Common myeloid progenitor, CD34-positive (primary cell): Measurements from ENCODE around the gene TNFRSF19.

Experiments used
- CTCF ChIA-PET: fragments of 350-600 bp; sonication (Branson Sonifier 250); formaldehyde crosslinking; loops from one replicate; lab custom pipeline; 2021; ENCODE audit warnings: antibody characterized with exemption; lab: Charles Lee
- POLR2A ChIA-PET: fragments of 350-600 bp; sonication (Branson Sonifier 250); formaldehyde crosslinking; loops from one replicate; lab custom pipeline; 2021; ENCODE audit warnings: antibody characterized with exemption; lab: Charles Lee
- DNase-seq, 3 donors: peaks; one replicate each; pipeline versions ENCODE4 v3.0.0 to v3.0.0-alpha.2; 2013
- H3K27ac ChIP-seq, 2 experiments: 1 replicate in 1 of 2; 2 replicates in 1 of 2; pipeline ENCODE4 v1.7.0; 2013; ENCODE audit warnings: inconsistent platforms in 2 of 2, low read length in 2 of 2, mild to moderate bottlenecking in 2 of 2, low read depth in 1 of 2, moderate library complexity in 1 of 2; ENCODE audit not compliant: severe bottlenecking in 2 of 2, insufficient read depth in 1 of 2, poor library complexity in 1 of 2
- H3K27me3 ChIP-seq, 5 experiments: replicated peaks in 2 of 5; 1 replicate in 3 of 5; 2 replicates in 2 of 5; pipeline versions ENCODE4 v1.6.1 to v1.7.0; 2013; ENCODE audit warnings: low read length in 4 of 5, mild to moderate bottlenecking in 2 of 5, moderate library complexity in 2 of 5, inconsistent platforms in 1 of 5; ENCODE audit not compliant: insufficient read depth in 5 of 5, control insufficient read depth in 4 of 5
- H3K36me3 ChIP-seq, 4 experiments: 1 replicate in 2 of 4; 2 replicates in 2 of 4; pipeline versions ENCODE4 v1.6.1 to v1.7.0; 2013; ENCODE audit warnings: low read length in 3 of 4, control low read depth in 1 of 4, mild to moderate bottlenecking in 1 of 4; ENCODE audit not compliant: control insufficient read depth in 4 of 4, insufficient read depth in 4 of 4
- H3K4me1 ChIP-seq, 4 experiments: 1 replicate in 3 of 4; 2 replicates in 1 of 4; pipeline versions ENCODE4 v1.6.1 to v1.7.1; 2013; ENCODE audit warnings: low read length in 3 of 4, mild to moderate bottlenecking in 3 of 4, control low read depth in 1 of 4, inconsistent platforms in 1 of 4, moderate library complexity in 1 of 4; ENCODE audit not compliant: control insufficient read depth in 4 of 4, insufficient read depth in 4 of 4; ENCODE audit errors: control extremely low read depth in 1 of 4
- H3K4me3 ChIP-seq, 7 experiments: 1 replicate in 4 of 7; 2 replicates in 3 of 7; pipeline versions ENCODE4 v1.5.1 to v1.7.0; 2013; ENCODE audit warnings: mild to moderate bottlenecking in 7 of 7, low read length in 6 of 7, moderate library complexity in 6 of 7, inconsistent platforms in 2 of 7, low read depth in 2 of 7, control low read depth in 1 of 7; ENCODE audit not compliant: insufficient read depth in 4 of 7, control insufficient read depth in 1 of 7; ENCODE audit errors: extremely low read depth in 1 of 7
- H3K9me3 ChIP-seq, 5 experiments: 1 replicate in 4 of 5; 2 replicates in 1 of 5; pipeline versions ENCODE4 v1.6.1 to v1.7.1; 2013; ENCODE audit warnings: low read length in 4 of 5, mild to moderate bottlenecking in 2 of 5, inconsistent platforms in 1 of 5, low read depth in 1 of 5, moderate library complexity in 1 of 5; ENCODE audit not compliant: control insufficient read depth in 4 of 5, insufficient read depth in 2 of 5; ENCODE audit errors: control extremely low read depth in 1 of 5
- WGBS: methylation state at CpG from one replicate; pipeline ENCODE4 v1.1.5; 2013; ENCODE audit not compliant: insufficient coverage; 5-methylcytosine and 5-hydroxymethylcytosine counted together

TNFRSF19 gene

GRCh38 chr13:23547000-23547590 is 23.1 kb upstream of the TNFRSF19 start:
- Histone ChIP-seq H3K4me3 (peak overlapping the region in 5 of 7 experiments; percentile 10 to 57 (median 40)), H3K9me3 (peaks cover 0 to 6% (median 0%) of the 10 kb centered on the region in 5 experiments), H3K27me3 (peaks cover 8 to 26% (median 19%) of the 10 kb centered on the region in 5 experiments), H3K36me3 (no peaks in the 10 kb centered on the region), H3K4me1 (peaks cover 0 to 7% (median 3%) of the 10 kb centered on the region in 4 experiments), H3K27ac (no peak overlapping the region)
- WGBS = 8% methylated on average over 25 of the region's 31 CpGs
- ChIA-PET CTCF (interaction anchor here (0.7 kb wide), 1 partner anchor 105 kb away, joined by 3 read pairs; no protein-coding TSS in a partner anchor), POLR2A (no interaction called here)
- peak in 1 of 3 donors; percentile 21 for DNase-seq

DNA sequence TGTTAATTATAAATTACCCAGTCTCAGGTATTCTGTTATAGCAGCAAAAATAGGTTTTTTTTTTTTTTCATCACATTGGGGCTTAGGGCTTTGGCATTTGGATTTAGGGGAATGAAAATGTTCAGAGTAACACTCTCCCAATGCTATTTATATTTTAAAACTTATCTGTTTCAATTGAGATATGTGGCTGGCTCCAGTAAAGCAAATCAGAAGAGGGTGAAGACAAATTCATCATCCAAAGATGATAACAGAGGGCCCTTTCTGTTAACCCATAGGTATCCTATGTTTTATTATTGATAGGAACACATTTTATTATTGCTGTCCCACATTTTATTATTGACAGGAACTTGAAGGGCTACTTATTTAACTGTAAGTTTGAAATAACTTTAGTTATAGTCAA is 20.5 kb upstream of the TNFRSF19 start:
- H3K36me3 ChIP-seq = no peaks in the 10 kb centered on the region
- H3K9me3 ChIP-seq = peaks cover 0 to 6% (median 0%) of the 10 kb centered on the region in 5 experiments
- DNase-seq = no peak
- CTCF ChIA-PET = no interaction called here
- peaks cover 0 to 7% (median 3%) of the 10 kb centered on the region in 4 experiments for H3K4me1 ChIP-seq
- POLR2A ChIA-PET = no interaction called here
- no peak overlapping the region for H3K27ac ChIP-seq
- H3K27me3 ChIP-seq = peaks cover 9 to 26% (median 19%) of the 10 kb centered on the region in 5 experiments
- H3K4me3 ChIP-seq = no peak overlapping the region

DNA sequence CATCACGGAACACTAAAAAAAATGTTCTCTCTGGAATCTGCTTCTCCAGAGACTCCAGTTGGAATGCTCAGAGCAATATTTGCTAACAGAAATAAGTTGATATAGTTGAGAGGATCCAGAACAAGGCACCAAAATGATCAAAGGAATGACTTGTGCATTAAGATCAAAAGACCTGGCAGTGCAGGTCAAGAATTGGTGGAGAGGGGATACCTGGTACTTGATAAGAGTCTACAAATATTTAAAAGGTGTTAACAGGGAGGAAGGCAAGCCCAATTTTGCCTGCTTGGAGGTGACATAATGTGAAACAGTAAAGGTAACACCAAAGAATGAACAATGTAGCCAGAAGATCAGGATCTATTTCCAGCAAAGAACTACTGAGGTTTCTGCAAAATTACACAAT is 20.0 kb upstream of the TNFRSF19 start:
- 100% methylated on average over 1 of the region's 1 CpG for WGBS
- DNase-seq = no peak
- H3K27ac ChIP-seq = no peak overlapping the region
- ChIA-PET CTCF (no interaction called here), POLR2A (no interaction called here)
- peaks cover 9 to 26% (median 19%) of the 10 kb centered on the region in 5 experiments for H3K27me3 ChIP-seq
- no peaks in the 10 kb centered on the region for H3K36me3 ChIP-seq
- H3K4me1 ChIP-seq = peaks cover 0 to 7% (median 3%) of the 10 kb centered on the region in 4 experiments
- H3K4me3 ChIP-seq = no peak overlapping the region
- peaks cover 0 to 6% (median 0%) of the 10 kb centered on the region in 5 experiments for H3K9me3 ChIP-seq

DNA sequence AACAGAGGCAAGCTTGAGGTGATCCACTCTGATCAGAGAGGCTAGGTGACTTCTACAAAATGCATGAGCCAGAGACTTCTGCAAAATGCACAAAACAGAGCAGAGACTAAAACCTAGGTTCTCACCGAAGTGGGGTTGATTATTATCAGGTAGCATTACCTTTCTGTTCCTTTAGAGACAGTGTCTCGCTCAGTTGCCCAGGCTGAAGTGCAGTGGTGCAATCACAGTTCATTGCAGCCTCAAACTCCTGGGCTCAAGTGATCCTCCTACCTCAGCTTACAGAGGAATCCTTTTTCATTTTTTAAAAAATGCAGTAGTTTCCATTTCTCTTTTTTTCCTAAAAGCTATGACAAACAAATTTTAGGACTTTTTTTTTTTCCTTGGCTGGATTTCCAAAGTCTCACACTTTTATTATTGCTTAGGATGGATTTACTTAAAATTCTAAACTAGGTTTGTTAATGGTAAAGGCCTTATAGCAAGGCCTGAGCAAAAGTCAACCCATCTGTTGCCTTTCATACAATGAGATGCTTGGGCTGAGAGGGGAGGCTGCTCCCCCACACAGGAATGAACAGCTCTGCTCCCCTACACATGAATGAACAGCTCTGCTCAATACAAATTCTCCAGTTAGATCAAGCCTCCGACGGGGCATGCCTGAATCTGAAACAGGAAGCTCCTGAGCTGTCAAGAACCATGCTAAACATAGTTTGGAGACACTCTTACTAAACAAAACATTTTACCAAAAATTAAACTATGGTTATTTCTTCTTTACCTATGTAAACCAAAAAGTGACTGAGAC is 18.8 kb upstream of the TNFRSF19 start:
- no peak for DNase-seq
- Histone ChIP-seq H3K36me3 (no peaks in the 10 kb centered on the region), H3K4me3 (no peak overlapping the region), H3K9me3 (peaks cover 0 to 6% (median 0%) of the 10 kb centered on the region in 5 experiments), H3K4me1 (peaks cover 0 to 7% (median 3%) of the 10 kb centered on the region in 4 experiments), H3K27ac (no peak overlapping the region), H3K27me3 (peaks cover 9 to 28% (median 16%) of the 10 kb centered on the region in 5 experiments)
- POLR2A ChIA-PET = no interaction called here
- 71% methylated on average over 4 of the region's 4 CpGs for WGBS
- CTCF ChIA-PET = no interaction called here

DNA sequence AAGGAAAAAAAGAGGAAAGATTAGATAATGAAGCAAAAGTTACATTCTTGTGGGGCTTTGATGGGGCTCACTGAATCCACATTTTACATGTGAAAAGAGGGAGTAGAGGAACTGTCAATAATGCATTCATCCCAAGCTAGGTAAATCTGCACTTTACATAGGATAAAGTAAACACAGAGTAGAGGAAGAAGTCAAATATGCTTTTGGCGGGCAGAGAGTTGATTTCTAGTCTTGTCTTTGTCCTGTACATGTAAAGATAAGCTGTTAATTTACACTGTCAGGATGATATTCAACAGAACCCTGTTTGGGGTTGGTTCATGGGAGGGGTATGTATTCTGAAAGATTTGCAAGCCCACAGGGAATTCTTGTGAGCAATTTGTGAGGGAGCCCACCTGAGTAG is 18.0 kb upstream of the TNFRSF19 start:
- 100% methylated on average over 1 of the region's 1 CpG for WGBS
- no peaks in the 10 kb centered on the region for H3K36me3 ChIP-seq
- peaks cover 0 to 4% (median under 1%) of the 10 kb centered on the region in 4 experiments for H3K4me1 ChIP-seq
- ChIA-PET POLR2A (no interaction called here), CTCF (no interaction called here)
- H3K4me3 ChIP-seq = no peak overlapping the region
- H3K27ac ChIP-seq = no peak overlapping the region
- H3K9me3 ChIP-seq = peaks cover 0 to 6% (median 0%) of the 10 kb centered on the region in 5 experiments
- peaks cover 9 to 21% (median 10%) of the 10 kb centered on the region in 5 experiments for H3K27me3 ChIP-seq
- DNase-seq = no peak

DNA sequence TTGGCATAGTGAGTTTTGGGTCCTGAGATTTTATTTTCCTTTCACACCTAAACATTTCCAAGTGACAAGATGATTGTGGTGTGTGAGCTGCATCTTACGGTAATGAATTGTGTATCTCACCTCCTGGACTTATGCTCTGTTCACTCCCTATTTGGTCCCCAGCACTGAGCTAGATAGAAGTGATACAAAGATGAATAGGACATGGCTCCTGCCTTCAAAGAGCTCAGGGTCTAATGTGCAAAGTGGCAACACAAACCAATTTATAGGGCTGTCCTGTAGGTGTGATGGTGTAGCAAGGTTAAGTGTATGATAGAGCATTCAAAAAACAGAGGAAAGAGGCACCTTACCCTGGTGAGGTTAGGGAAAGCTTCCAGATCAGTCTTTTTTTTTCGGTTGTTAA is 17.6 kb upstream of the TNFRSF19 start:
- whole genome bisulfite sequencing = no CpG with 5 or more reads among the region's 2 CpGs

DNA sequence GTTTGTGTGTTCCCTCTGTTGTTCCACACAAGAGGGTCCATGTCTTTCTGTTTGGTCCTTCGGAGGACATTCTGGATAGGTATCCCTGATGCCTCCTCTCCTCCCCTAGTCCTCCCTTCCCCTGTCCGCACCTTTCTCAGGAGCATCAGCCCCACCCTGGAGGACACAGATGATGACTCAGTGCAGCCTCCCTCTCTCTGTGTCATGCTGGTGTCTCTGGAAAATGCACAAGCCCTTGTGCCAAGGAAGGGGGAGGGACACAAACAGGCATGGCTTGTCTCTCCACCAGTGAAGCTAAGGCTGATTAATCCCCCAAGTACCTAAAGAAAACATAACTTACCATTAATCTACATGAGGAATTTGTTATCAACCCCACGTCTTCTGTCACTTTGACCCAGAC is 16.2 kb upstream of the TNFRSF19 start:
- peaks cover 0 to 7% (median 5%) of the 10 kb centered on the region in 5 experiments for H3K27me3 ChIP-seq
- CTCF ChIA-PET = interaction anchor here (1.2 kb wide), 1 partner anchor 15 kb away, joined by 3 read pairs; no protein-coding TSS in a partner anchor
- no peak overlapping the region for H3K27ac ChIP-seq
- POLR2A ChIA-PET = no interaction called here
- H3K4me1 ChIP-seq = no peaks in the 10 kb centered on the region
- no peak overlapping the region for H3K4me3 ChIP-seq
- peaks cover 0 to 5% (median 0%) of the 10 kb centered on the region in 5 experiments for H3K9me3 ChIP-seq
- 44% methylated on average over 2 of the region's 3 CpGs for WGBS
- no peaks in the 10 kb centered on the region for H3K36me3 ChIP-seq
- DNase-seq = no peak

More for the DNA sequence above, 17.6 kb upstream of the TNFRSF19 start:
- ChIA-PET CTCF (no interaction called here), POLR2A (interaction anchor here (0.5 kb wide), 1 partner anchor 34 kb away, joined by 3 read pairs; no protein-coding TSS in a partner anchor)
- DNase-seq = no peak
- Histone ChIP-seq H3K36me3 (no peaks in the 10 kb centered on the region), H3K4me1 (no peaks in the 10 kb centered on the region), H3K27ac (no peak overlapping the region), H3K4me3 (no peak overlapping the region), H3K9me3 (peaks cover 0 to 6% (median 0%) of the 10 kb centered on the region in 5 experiments), H3K27me3 (peaks cover 4 to 16% (median 6%) of the 10 kb centered on the region in 5 experiments)
